Measurements from ENCODE around the gene TGM1. TPM values are rescaled to one million over a fixed set of nuclear protein-coding genes. Genes with fewer than 3 reads are reported as not detected.
"Not testable (repeated sequence)": the region's sequence is repeated elsewhere in the genome, so short reads cannot be mapped to it uniquely, and the experiment has no call there.

The TGM1 gene
- total RNA-seq, 6 donors from 2014 or later, result 9.1 to 29.2 (median 11.1) TPM

DNA sequence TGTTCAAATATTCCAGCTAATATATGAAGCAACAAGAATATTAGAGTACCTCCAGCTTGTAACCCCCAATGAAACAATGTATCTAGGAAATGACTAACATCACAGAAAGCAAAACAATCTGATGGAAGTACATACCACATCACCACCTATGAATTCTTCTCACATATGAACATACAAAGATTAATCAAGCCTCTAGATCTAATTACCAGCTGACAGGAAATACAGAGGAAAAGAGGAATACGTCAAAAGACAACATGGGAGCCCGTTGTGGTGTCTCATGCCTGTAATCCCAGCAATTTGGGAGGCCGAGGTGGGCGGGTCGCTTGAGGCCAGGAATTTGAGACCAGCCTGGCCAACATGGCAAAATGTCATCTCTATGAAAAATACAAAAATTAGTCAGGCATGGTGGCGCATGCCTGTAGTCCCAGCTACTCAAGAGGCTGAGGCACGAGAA is 38.3 kb downstream of the TGM1 start:
- WGBS, 2 donors, result 73 to 78% methylated on average over 7 of the region's 7 CpGs
- no peaks in the 10 kb centered on the region for H3K9me3 ChIP-seq
- H3K27ac ChIP-seq, result peak overlapping the region in 1 of 4 donors; percentile 60
- no peak for ATAC-seq (ENCODE audit: low FRiP score in 2 of 2)
- DNase-seq, result no peak
- peaks cover 0 to 12% (median 4%) of the 10 kb centered on the region in 4 donors for H3K4me1 ChIP-seq
- peaks cover 0 to 21% (median 3%) of the 10 kb centered on the region in 4 donors for H3K36me3 ChIP-seq
- no peak overlapping the region for H3K4me3 ChIP-seq
- no peaks in the 10 kb centered on the region for H3K27me3 ChIP-seq
- TF ChIP-seq POLR2A (IDR thresholded peaks at IDR 0.05) (no peak), POLR2AphosphoS5 (IDR thresholded peaks at IDR 0.05) (no peak), EP300 (IDR thresholded peaks at IDR 0.05) (no peak), CTCF (IDR thresholded peaks at IDR 0.05) (no peak)

DNA sequence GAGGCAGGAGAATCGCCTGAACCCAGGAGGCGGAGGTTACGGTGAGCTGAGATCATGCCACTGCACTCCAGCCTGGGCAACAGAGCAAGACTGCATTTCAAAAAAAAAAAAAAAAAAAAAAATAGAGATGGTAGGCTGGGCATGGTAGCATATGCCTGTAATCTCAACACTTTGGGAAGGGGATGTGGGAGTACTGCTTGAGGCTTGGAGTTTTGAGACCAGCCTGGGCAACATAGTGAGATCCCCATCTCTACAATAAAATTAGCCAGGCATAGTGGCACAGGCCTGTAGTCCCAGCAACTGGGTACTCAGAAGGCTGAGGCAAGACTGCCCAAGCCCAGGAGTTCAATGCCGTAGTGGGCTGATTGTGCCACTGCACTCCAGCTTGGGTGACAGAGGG is 40.0 kb downstream of the TGM1 start:
- not testable (repeated sequence) for H3K4me3 ChIP-seq; H3K27ac ChIP-seq; H3K4me1 ChIP-seq; H3K9me3 ChIP-seq; ATAC-seq (ENCODE audit: low FRiP score in 2 of 2); DNase-seq; H3K27me3 ChIP-seq
- WGBS, 2 donors, result 100% methylated on average over 3 to 4 of the region's 4 CpGs
- peaks cover 0 to 13% (median 5%) of the 10 kb centered on the region in 4 donors for H3K36me3 ChIP-seq

DNA sequence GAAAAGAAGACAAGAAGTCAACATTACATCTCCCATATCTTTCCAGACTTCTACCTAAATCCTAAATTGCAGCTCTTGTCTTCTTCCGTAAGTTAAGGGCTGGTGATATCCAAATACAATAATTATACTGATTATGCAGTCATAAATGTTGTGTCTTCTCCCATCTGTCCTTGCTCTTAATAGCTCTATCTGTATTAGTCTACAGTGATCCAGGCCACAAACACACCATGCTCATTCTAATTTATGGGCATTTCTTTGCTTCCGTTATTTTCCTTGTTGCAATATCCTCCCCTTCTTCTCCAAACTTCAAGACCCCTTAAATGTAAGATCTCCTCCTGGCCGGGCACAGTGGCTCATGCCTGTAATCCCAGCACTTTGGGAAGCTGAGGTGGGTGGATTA is 43.5 kb downstream of the TGM1 start:
- Histone ChIP-seq H3K4me3 (no peak overlapping the region), H3K27ac (no peak overlapping the region), H3K4me1 (peaks cover 10 to 16% (median 14%) of the 10 kb centered on the region in 4 donors), H3K27me3 (no peaks in the 10 kb centered on the region), H3K9me3 (no peaks in the 10 kb centered on the region), H3K36me3 (peaks cover 0 to 10% (median 5%) of the 10 kb centered on the region in 4 donors)
- 57 to 63% methylated on average over 3 of the region's 3 CpGs for WGBS, 2 donors
- DNase-seq (no peak), ATAC-seq (ENCODE audit: low FRiP score in 2 of 2) (no peak)
- TF ChIP-seq CTCF (IDR thresholded peaks at IDR 0.05) (no peak), POLR2A (IDR thresholded peaks at IDR 0.05) (no peak), POLR2AphosphoS5 (IDR thresholded peaks at IDR 0.05) (no peak), EP300 (IDR thresholded peaks at IDR 0.05) (no peak)

GRCh38 chr14:24219080-24219479 is 43.9 kb downstream of the TGM1 start:
- WGBS, 2 donors, result 80 to 85% methylated on average over 4 of the region's 4 CpGs
- ATAC-seq (ENCODE audit: low FRiP score in 2 of 2), result no peak
- no peak for TF ChIP-seq POLR2AphosphoS5 (IDR thresholded peaks at IDR 0.05)
- no peak for TF ChIP-seq CTCF (IDR thresholded peaks at IDR 0.05)
- no peak overlapping the region for H3K4me3 ChIP-seq
- no peaks in the 10 kb centered on the region for H3K27me3 ChIP-seq
- no peak overlapping the region for H3K27ac ChIP-seq
- H3K9me3 ChIP-seq, result no peaks in the 10 kb centered on the region
- peaks cover 0 to 10% (median 5%) of the 10 kb centered on the region in 4 donors for H3K36me3 ChIP-seq
- H3K4me1 ChIP-seq, result peaks cover 11 to 18% (median 17%) of the 10 kb centered on the region in 4 donors
- DNase-seq, result no peak

- H3K9me3 ChIP-seq; H3K27me3 ChIP-seq; H3K4me3 ChIP-seq; DNase-seq; H3K36me3 ChIP-seq; H3K27ac ChIP-seq; ATAC-seq (ENCODE audit: low FRiP score in 2 of 2): not testable (repeated sequence)
- H3K4me1 ChIP-seq, result peaks cover 18 to 34% (median 25%) of the 10 kb centered on the region in 4 donors
- 94 to 100% methylated on average over 1 of the region's 1 CpG for WGBS, 2 donors
These were observed 46.1 kb downstream of the TGM1 start for GRCh38 chr14:24216876-24217275.

DNA sequence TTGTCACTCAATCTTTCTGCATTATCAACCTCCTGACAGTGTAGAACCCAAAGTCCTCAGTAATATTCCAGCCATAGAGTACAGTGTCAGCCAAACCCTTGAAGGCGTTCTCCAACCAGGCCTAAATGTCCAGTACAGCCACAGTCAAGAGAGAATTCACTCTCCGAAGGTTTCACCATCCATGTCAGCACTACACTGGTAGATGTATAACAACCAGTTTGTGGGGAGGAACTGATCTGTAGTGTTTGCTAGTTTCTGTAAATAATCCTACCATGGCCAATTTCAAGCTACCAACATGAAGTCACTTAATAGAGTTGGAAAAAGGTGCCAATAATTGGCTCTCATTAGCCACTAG is 46.7 kb downstream of the TGM1 start:
- no peak for ATAC-seq (ENCODE audit: low FRiP score in 2 of 2)
- WGBS, 2 donors, result 75 to 92% methylated on average over 2 of the region's 2 CpGs
- no peaks in the 10 kb centered on the region for H3K27me3 ChIP-seq
- TF ChIP-seq CTCF (IDR thresholded peaks at IDR 0.05) (no peak), EP300 (IDR thresholded peaks at IDR 0.05) (no peak), POLR2AphosphoS5 (IDR thresholded peaks at IDR 0.05) (no peak), POLR2A (IDR thresholded peaks at IDR 0.05) (no peak)
- peak overlapping the region in 1 of 4 donors; percentile 70 for H3K4me3 ChIP-seq
- DNase-seq, result no peak
- peaks cover 18 to 39% (median 25%) of the 10 kb centered on the region in 4 donors for H3K4me1 ChIP-seq
- peaks cover 3 to 11% (median 6%) of the 10 kb centered on the region in 4 donors for H3K36me3 ChIP-seq
- no peaks in the 10 kb centered on the region for H3K9me3 ChIP-seq
- peak overlapping the region; percentile 88 to 91 (median 90) for H3K27ac ChIP-seq
